Measurements from ENCODE around the gene MOSMO. TPM values are rescaled to one million over a fixed set of nuclear protein-coding genes. Genes with fewer than 3 reads are reported as not detected.

The MOSMO gene
- total RNA-seq, 1 donor from 2014 or later: 14.8 TPM

- no peaks in the 10 kb centered on the region for H3K27me3 Mint-ChIP-seq (ENCODE audit: low read depth)
- H3K36me3 Mint-ChIP-seq (ENCODE audit: low read depth): peaks cover 3% of the 10 kb centered on the region
- TF ChIP-seq CTCF (conservative IDR thresholded peaks at IDR 0.05): no peak
- H3K4me1 Mint-ChIP-seq: no peaks in the 10 kb centered on the region
- H3K9me3 Mint-ChIP-seq: no peaks in the 10 kb centered on the region
- H3K27ac Mint-ChIP-seq (ENCODE audit: unreplicated experiment): no peak overlapping the region
- no peak for DNase-seq (ENCODE audit: low read depth, low spot score)
- no peak overlapping the region for H3K4me3 Mint-ChIP-seq
Observed at GRCh38 chr16:22086440-22086839, 78.5 kb downstream of the MOSMO start.

- no peak overlapping the region for H3K27ac Mint-ChIP-seq (ENCODE audit: unreplicated experiment)
- TF ChIP-seq CTCF (conservative IDR thresholded peaks at IDR 0.05): no peak
- H3K36me3 Mint-ChIP-seq (ENCODE audit: low read depth): peaks cover 3% of the 10 kb centered on the region
- no peak overlapping the region for H3K4me3 Mint-ChIP-seq
- H3K27me3 Mint-ChIP-seq (ENCODE audit: low read depth): no peaks in the 10 kb centered on the region
- H3K4me1 Mint-ChIP-seq: peaks cover 9% of the 10 kb centered on the region
- H3K9me3 Mint-ChIP-seq: no peaks in the 10 kb centered on the region
- no peak for DNase-seq (ENCODE audit: low read depth, low spot score)
Observed at GRCh38 chr16:22088642-22089041, 80.7 kb downstream of the MOSMO start.

GRCh38 chr16:22089910-22090309 is 82.0 kb downstream of the MOSMO start:
- TF ChIP-seq CTCF (conservative IDR thresholded peaks at IDR 0.05): no peak
- H3K36me3 Mint-ChIP-seq (ENCODE audit: low read depth): peaks cover 3% of the 10 kb centered on the region
- H3K4me1 Mint-ChIP-seq: peaks cover 9% of the 10 kb centered on the region
- no peak overlapping the region for H3K27ac Mint-ChIP-seq (ENCODE audit: unreplicated experiment)
- no peaks in the 10 kb centered on the region for H3K9me3 Mint-ChIP-seq
- H3K4me3 Mint-ChIP-seq: no peak overlapping the region
- DNase-seq (ENCODE audit: low read depth, low spot score): no peak
- H3K27me3 Mint-ChIP-seq (ENCODE audit: low read depth): peaks cover under 1% of the 10 kb centered on the region

GRCh38 chr16:22091721-22092120 is 83.8 kb downstream of the MOSMO start:
- H3K27ac Mint-ChIP-seq (ENCODE audit: unreplicated experiment): peak overlapping the region; percentile 77
- H3K4me3 Mint-ChIP-seq: no peak overlapping the region
- no peaks in the 10 kb centered on the region for H3K36me3 Mint-ChIP-seq (ENCODE audit: low read depth)
- no peaks in the 10 kb centered on the region for H3K9me3 Mint-ChIP-seq
- no peak for TF ChIP-seq CTCF (conservative IDR thresholded peaks at IDR 0.05)
- no peak for DNase-seq (ENCODE audit: low read depth, low spot score)
- peaks cover 4% of the 10 kb centered on the region for H3K27me3 Mint-ChIP-seq (ENCODE audit: low read depth)
- H3K4me1 Mint-ChIP-seq: peaks cover 9% of the 10 kb centered on the region

GRCh38 chr16:22092143-22092933 is 84.4 kb downstream of the MOSMO start, which contains the start of gene VWA3A:
VWA3A (plus strand) TSS chr16:22092541; CDS start chr16:22092638, 97 bp downstream.
- Mint-ChIP-seq H3K27me3 (ENCODE audit: low read depth) (peaks cover 7% of the 10 kb centered on the region), H3K27ac (ENCODE audit: unreplicated experiment) (peak within 1 kb of the TSS; percentile 77), H3K4me1 (peaks cover 9% of the 10 kb centered on the region), H3K36me3 (ENCODE audit: low read depth) (no peaks in the 10 kb centered on the region), H3K4me3 (no peak within 1 kb of the TSS), H3K9me3 (no peaks in the 10 kb centered on the region)
- no peak for DNase-seq (ENCODE audit: low read depth, low spot score)
- TF ChIP-seq CTCF (conservative IDR thresholded peaks at IDR 0.05): no peak
